T-helper 9 cell (primary cell): ENCODE results near the gene PRSS56.

Source experiments
- DNase-seq: peaks from one replicate; pipeline ENCODE4 v3.0.0-alpha.2; 2020
- total RNA-seq, 2 donors: gene quantifications; one replicate each; lab custom pipeline; 2026; lab: John Stamatoyannopoulos, UW

Gene PRSS56
- 0 reads per million in 2 donors for total RNA-seq

- DNase-seq: no peak
Observed at GRCh38 chr2:232519581-232520438, at the start of gene PRSS56. Gene PRSS56, plus strand, starts transcription at chr2:232520388. Its CDS starts 211 bp downstream, at chr2:232520599.

- DNase-seq: no peak
Observed at GRCh38 chr2:232473467-232473890, 46.7 kb upstream of the PRSS56 start.

GRCh38 chr2:232476045-232476444, 44.1 kb upstream of the PRSS56 start:
- no peak for DNase-seq

GRCh38 chr2:232476791-232477190, 43.4 kb upstream of the PRSS56 start:
- DNase-seq: no peak

- DNase-seq: no peak
Observed at GRCh38 chr2:232477751-232478510, 42.3 kb upstream of the PRSS56 start.

- DNase-seq: no peak
Observed at GRCh38 chr2:232478571-232479340, 41.4 kb upstream of the PRSS56 start.

GRCh38 chr2:232479341-232480200, 40.6 kb upstream of the PRSS56 start:
- no peak for DNase-seq

GRCh38 chr2:232480201-232481190, 39.7 kb upstream of the PRSS56 start:
- DNase-seq: no peak

- DNase-seq: no peak
Observed at GRCh38 chr2:232481322-232482140, 38.7 kb upstream of the PRSS56 start.

- DNase-seq: no peak
Observed at GRCh38 chr2:232482301-232483238, 37.6 kb upstream of the PRSS56 start.

- no peak for DNase-seq
Observed at GRCh38 chr2:232483311-232483922, 36.8 kb upstream of the PRSS56 start.

- no peak for DNase-seq
Observed at GRCh38 chr2:232483923-232484627, 36.1 kb upstream of the PRSS56 start.

- DNase-seq: no peak
Observed at GRCh38 chr2:232484628-232485347, 35.4 kb upstream of the PRSS56 start.

GRCh38 chr2:232485348-232485756, 34.8 kb upstream of the PRSS56 start:
- no peak for DNase-seq

GRCh38 chr2:232485757-232486557, 34.2 kb upstream of the PRSS56 start:
- no peak for DNase-seq
